GM12878 (cell line): ENCODE measurements around the gene HEPHL1. TPM values are rescaled to one million over a fixed set of nuclear protein-coding genes. Genes with fewer than 3 reads are reported as not detected.

Experiments
- ATAC-seq: fragments of 200-7000 bp; cut with Tn5 transposase; 3 replicates; pipeline ENCODE4 v1.9.1; 2020; ENCODE audit warnings: mild to moderate bottlenecking, moderate library complexity
- BruUV-seq: library from RNA; stranded (reverse); fragments of 400-500 nt; replicated peaks from 2 replicates; lab custom pipeline; 2021; lab: Mats Ljungman, UMichigan
- CTCF ChIA-PET: fragments of 300-600 bp; sonication (Branson Sonifier 250); formaldehyde crosslinking; extraction: SDS; loops from one replicate; lab custom pipeline; 2021; ENCODE audit warnings: inconsistent platforms; lab: Yijun Ruan, JAX
- POLR2A ChIA-PET: fragments of 350-600 bp; formaldehyde crosslinking; extraction: SDS; loops from one replicate; lab custom pipeline; 2021; ENCODE audit warnings: inconsistent platforms; lab: Charles Lee
- RAD21 ChIA-PET: fragments of 300-600 bp; sonication (Branson Sonifier 250); formaldehyde crosslinking; loops from one replicate; lab custom pipeline; 2023; ENCODE audit warnings: antibody characterized with exemption; ENCODE audit not compliant: unreplicated experiment; lab: Charles Lee
- SMC1A ChIA-PET: fragments of 300-600 bp; sonication (Branson Sonifier 250); formaldehyde crosslinking; loops from one replicate; lab custom pipeline; 2023; ENCODE audit not compliant: unreplicated experiment, uncharacterized antibody; lab: Charles Lee
- DNase-seq: peaks from one replicate; pipeline ENCODE4 v3.0.0-alpha.2; 2011; ENCODE audit warnings: low read depth, low spot score
- FAIRE-seq: peaks from 3 replicates; lab custom pipeline; 2011; peaks lifted over from hg19 to GRCh38; lab: Jason Lieb, UNC
- H2AFZ ChIP-seq: 2 replicates; pipeline ENCODE4 v1.6.0; 2011; ENCODE audit warnings: low read depth, low read length, control low read depth; ENCODE audit not compliant: control insufficient read depth
- H3K27ac ChIP-seq: 2 replicates; pipeline ENCODE4 v1.5.1; 2011; ENCODE audit warnings: control low read depth; ENCODE audit not compliant: control insufficient read depth, insufficient read depth
- H3K27me3 ChIP-seq, 2 experiments: replicated peaks in 1 of 2; 2 replicates each; pipeline versions ENCODE4 v1.6.0 to v1.6.1; 2011; ENCODE audit warnings: low read length in 1 of 2; ENCODE audit not compliant: control insufficient read depth in 2 of 2, insufficient read depth in 2 of 2
- H3K36me3 ChIP-seq, 2 experiments: 2 replicates each; pipeline ENCODE4 v1.5.1; 2011; ENCODE audit warnings: low read length in 1 of 2; ENCODE audit not compliant: control insufficient read depth in 2 of 2, insufficient read depth in 2 of 2
- H3K4me1 ChIP-seq: 2 replicates; pipeline ENCODE4 v1.6.1; 2011; ENCODE audit warnings: mild to moderate bottlenecking, low read length, moderate library complexity, mixed read lengths; ENCODE audit not compliant: control insufficient read depth, insufficient read depth
- H3K4me2 ChIP-seq: 2 replicates; pipeline ENCODE4 v1.6.0; 2011; ENCODE audit warnings: control low read depth; ENCODE audit not compliant: control insufficient read depth, insufficient read depth
- H3K4me3 ChIP-seq: fragments of 200-600 bp; sonication (generic); 2 replicates; pipeline ENCODE4 v1.5.1; 2016
- H3K79me2 ChIP-seq: 2 replicates; pipeline ENCODE4 v1.6.0; 2011; ENCODE audit warnings: low read length; ENCODE audit not compliant: control insufficient read depth, insufficient read depth
- H3K9ac ChIP-seq: 2 replicates; pipeline ENCODE4 v1.8.0; 2011; ENCODE audit warnings: low read length, control low read depth, mixed read lengths; ENCODE audit not compliant: control insufficient read depth, insufficient read depth
- H3K9me3 ChIP-seq: replicated peaks from 3 replicates; pipeline ENCODE4 v1.5.1; 2011; ENCODE audit warnings: mild to moderate bottlenecking, low read length; ENCODE audit not compliant: control insufficient read depth, insufficient read depth
- H4K20me1 ChIP-seq: 2 replicates; pipeline ENCODE4 v1.6.0; 2011; ENCODE audit not compliant: control insufficient read depth, insufficient read depth
- BRCA1 ChIP-seq: IDR thresholded peaks from 2 replicates; pipeline ENCODE4 v1.6.1; 2011; ENCODE audit warnings: low read depth, low read length, improper control_type of control experiment
- FOXM1 ChIP-seq: IDR thresholded peaks from 2 replicates; pipeline ENCODE4 v1.6.1; 2012; ENCODE audit warnings: low read depth, mild to moderate bottlenecking, inconsistent platforms, low read length, moderate library complexity
- HCFC1 ChIP-seq: fragments of 150-350 bp; IDR thresholded peaks from 2 replicates; pipeline ENCODE4 v1.6.1; 2014; ENCODE audit warnings: low read length
- PML ChIP-seq: IDR thresholded peaks from 2 replicates; pipeline ENCODE4 v1.6.1; 2012; ENCODE audit warnings: low read length, inconsistent platforms
- POLR2A ChIP-seq: IDR thresholded peaks from 2 replicates; pipeline ENCODE4 v1.6.1; 2011; ENCODE audit warnings: low read depth, mild to moderate bottlenecking, low read length
- SMARCA5 ChIP-seq: fragments of 450-650 bp; IDR thresholded peaks from 2 replicates; pipeline ENCODE4 v1.6.1; 2017; ENCODE audit warnings: mild to moderate bottlenecking
- SREBF2 ChIP-seq: IDR thresholded peaks from 2 replicates; pipeline ENCODE4 v1.6.1; 2012; ENCODE audit warnings: mild to moderate bottlenecking, low read length
- SUPT20H ChIP-seq: IDR thresholded peaks from 2 replicates; pipeline ENCODE4 v1.6.1; 2011; ENCODE audit warnings: low read depth, mild to moderate bottlenecking, low read length, moderate library complexity, borderline replicate concordance; ENCODE audit not compliant: control insufficient read depth
- YBX1 ChIP-seq: fragments of 450-650 bp; IDR thresholded peaks from 2 replicates; pipeline ENCODE4 v1.6.1; 2016; ENCODE audit warnings: antibody characterized with exemption
- ZNF24 ChIP-seq: fragments of 450-650 bp; IDR thresholded peaks from 2 replicates; pipeline ENCODE4 v1.6.1; 2017; ENCODE audit warnings: antibody characterized with exemption, mild to moderate bottlenecking
- WGBS: methylation state at CpG from one replicate; pipeline ENCODE4 v1.1.6; 2016; ENCODE audit warnings: low lambda C conversion rate; ENCODE audit not compliant: insufficient replicate concordance, insufficient coverage; ENCODE audit errors: missing lambda C conversion rate; 5-methylcytosine and 5-hydroxymethylcytosine counted together
- in situ Hi-C: fragments of 300-500 bp; cut with MboI; formaldehyde crosslinking; loops from 9 replicates; pipeline ENCODE4 v1.14.3; 2018; ENCODE audit warnings: mixed read lengths
- intact Hi-C: fragments of 100-400 bp; cut with micrococcal nuclease; formaldehyde crosslinking; loops from one replicate; pipeline ENCODE4 v1.14.2; 2022; ENCODE audit not compliant: unreplicated experiment
- polyA plus RNA-seq, 11 experiments: library from polyadenylated mRNA; depleted of rRNA in 4 of 11; unstranded in 6 of 11; stranded (reverse) in 5 of 11; fragments of >200 nt; fragmentation: Nextera tagmentation in 4 of 11; fragmentation: Illumina TruSeq in 1 of 11; extraction: Ambion mirVana in 4 of 11; extraction: Trizol in 1 of 11; gene quantifications; 1 replicate in 1 of 11; 2 replicates in 10 of 11; pipeline versions ENCODE4 v1.2.1 to v1.2.3, GENCODE V29; 2011 to 2016; ENCODE audit warnings: inconsistent platforms in 2 of 11, missing spikeins in 2 of 11, low read depth in 1 of 11
- total RNA-seq, 4 experiments: library from RNA; depleted of rRNA in 3 of 4; stranded (reverse); fragments of >200 nt in 3 of 4; fragmentation: Illumina TruSeq in 1 of 4; extraction: Trizol in 1 of 4; gene quantifications; 2 replicates each; pipeline versions ENCODE4 v1.2.1 to v1.2.3, GENCODE V29; 2013 to 2021
- TF ChIP-seq, protein P1 (sequence below): fragments of 450-650 bp; formaldehyde crosslinking; IDR thresholded peaks from 2 replicates; pipeline ENCODE4 v1.4.0; 2022; ENCODE audit warnings: mild to moderate bottlenecking, moderate library complexity
- TF ChIP-seq, protein P2 (sequence below): IDR thresholded peaks from 2 replicates; pipeline ENCODE4 v1.6.1; 2012; ENCODE audit warnings: improper control_type of control experiment, low read depth, low read length; ENCODE audit not compliant: insufficient replicate concordance
- TF ChIP-seq, protein P3 (sequence below): IDR thresholded peaks from 2 replicates; pipeline ENCODE4 v1.6.1; 2011; ENCODE audit warnings: low read depth, mild to moderate bottlenecking, low read length, moderate library complexity, borderline replicate concordance; ENCODE audit errors: extremely low read depth

The HEPHL1 gene
- total and polyA plus RNA-seq, 10 of the 15 experiments (the other 5 are each of a cell fraction or from before 2014, with no cell fraction given): 0.02 to 0.08 (median 0.05) TPM; not detected in 6

DNA sequence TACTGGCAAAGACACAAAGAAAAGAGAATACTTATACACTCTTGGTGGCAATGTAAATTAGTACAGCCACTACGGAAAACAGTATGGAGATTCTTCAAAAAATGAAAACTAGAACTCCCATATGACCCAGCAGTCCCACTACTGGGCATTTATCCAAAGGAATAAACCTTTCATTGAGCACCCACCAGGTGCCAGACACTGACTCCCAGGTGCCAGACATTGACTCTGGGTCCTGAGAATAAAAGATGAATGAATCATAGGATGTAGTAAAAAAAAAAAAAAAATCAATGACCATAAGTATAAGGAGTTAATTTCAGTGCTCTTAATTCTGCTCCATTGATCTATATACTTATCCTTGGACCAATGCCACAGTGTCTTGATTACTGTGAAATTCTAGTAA lies 28.2 kb downstream of the HEPHL1 start (continued):
- TF ChIP-seq, protein P1, sequence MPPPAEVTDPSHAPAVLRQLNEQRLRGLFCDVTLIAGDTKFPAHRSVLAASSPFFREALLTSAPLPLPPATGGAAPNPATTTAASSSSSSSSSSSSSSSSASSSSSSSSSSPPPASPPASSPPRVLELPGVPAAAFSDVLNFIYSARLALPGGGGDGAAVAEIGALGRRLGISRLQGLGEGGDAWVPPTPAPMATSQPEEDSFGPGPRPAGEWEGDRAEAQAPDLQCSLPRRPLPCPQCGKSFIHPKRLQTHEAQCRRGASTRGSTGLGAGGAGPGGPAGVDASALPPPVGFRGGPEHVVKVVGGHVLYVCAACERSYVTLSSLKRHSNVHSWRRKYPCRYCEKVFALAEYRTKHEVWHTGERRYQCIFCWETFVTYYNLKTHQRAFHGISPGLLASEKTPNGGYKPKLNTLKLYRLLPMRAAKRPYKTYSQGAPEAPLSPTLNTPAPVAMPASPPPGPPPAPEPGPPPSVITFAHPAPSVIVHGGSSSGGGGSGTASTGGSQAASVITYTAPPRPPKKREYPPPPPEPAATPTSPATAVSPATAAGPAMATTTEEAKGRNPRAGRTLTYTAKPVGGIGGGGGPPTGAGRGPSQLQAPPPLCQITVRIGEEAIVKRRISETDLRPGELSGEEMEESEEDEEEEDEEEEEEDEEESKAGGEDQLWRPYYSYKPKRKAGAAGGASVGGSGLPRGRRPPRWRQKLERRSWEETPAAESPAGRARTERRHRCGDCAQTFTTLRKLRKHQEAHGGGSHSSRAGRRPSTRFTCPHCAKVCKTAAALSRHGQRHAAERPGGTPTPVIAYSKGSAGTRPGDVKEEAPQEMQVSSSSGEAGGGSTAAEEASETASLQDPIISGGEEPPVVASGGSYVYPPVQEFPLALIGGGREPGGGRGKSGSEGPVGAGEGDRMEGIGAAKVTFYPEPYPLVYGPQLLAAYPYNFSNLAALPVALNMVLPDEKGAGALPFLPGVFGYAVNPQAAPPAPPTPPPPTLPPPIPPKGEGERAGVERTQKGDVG (CRISPR knock-in tag): no peak

DNA sequence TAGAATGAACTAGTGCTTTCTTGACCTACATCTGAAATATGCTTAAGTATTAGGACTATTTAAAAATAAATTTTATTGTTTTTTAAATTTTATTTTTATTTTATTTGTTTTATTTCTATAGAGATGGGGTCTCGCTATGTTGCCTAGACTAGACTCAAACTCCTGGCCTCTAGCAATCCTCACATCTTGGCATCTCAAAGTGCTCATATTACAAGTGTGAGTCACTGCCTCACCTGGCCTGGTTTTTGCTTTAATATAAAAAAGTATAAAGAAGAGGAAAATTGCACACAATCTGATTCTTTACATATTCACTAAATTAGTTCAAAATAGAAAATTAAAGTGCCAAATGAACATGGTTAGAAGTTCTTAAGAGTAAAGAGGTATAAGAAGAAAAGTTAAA lies 37.5 kb downstream of the HEPHL1 start:
- FAIRE-seq (no peak), ATAC-seq (no peak), DNase-seq (no peak)
- H3K9ac ChIP-seq: no peak overlapping the region
- no peaks in the 10 kb centered on the region for H3K36me3 ChIP-seq
- TF ChIP-seq ZNF24 (no peak), YBX1 (no peak), HCFC1 (no peak), BRCA1 (no peak), SUPT20H (no peak), SREBF2 (no peak), SMARCA5 (no peak), FOXM1 (no peak), POLR2A (no peak), PML (no peak)
- TF ChIP-seq, protein P2, sequence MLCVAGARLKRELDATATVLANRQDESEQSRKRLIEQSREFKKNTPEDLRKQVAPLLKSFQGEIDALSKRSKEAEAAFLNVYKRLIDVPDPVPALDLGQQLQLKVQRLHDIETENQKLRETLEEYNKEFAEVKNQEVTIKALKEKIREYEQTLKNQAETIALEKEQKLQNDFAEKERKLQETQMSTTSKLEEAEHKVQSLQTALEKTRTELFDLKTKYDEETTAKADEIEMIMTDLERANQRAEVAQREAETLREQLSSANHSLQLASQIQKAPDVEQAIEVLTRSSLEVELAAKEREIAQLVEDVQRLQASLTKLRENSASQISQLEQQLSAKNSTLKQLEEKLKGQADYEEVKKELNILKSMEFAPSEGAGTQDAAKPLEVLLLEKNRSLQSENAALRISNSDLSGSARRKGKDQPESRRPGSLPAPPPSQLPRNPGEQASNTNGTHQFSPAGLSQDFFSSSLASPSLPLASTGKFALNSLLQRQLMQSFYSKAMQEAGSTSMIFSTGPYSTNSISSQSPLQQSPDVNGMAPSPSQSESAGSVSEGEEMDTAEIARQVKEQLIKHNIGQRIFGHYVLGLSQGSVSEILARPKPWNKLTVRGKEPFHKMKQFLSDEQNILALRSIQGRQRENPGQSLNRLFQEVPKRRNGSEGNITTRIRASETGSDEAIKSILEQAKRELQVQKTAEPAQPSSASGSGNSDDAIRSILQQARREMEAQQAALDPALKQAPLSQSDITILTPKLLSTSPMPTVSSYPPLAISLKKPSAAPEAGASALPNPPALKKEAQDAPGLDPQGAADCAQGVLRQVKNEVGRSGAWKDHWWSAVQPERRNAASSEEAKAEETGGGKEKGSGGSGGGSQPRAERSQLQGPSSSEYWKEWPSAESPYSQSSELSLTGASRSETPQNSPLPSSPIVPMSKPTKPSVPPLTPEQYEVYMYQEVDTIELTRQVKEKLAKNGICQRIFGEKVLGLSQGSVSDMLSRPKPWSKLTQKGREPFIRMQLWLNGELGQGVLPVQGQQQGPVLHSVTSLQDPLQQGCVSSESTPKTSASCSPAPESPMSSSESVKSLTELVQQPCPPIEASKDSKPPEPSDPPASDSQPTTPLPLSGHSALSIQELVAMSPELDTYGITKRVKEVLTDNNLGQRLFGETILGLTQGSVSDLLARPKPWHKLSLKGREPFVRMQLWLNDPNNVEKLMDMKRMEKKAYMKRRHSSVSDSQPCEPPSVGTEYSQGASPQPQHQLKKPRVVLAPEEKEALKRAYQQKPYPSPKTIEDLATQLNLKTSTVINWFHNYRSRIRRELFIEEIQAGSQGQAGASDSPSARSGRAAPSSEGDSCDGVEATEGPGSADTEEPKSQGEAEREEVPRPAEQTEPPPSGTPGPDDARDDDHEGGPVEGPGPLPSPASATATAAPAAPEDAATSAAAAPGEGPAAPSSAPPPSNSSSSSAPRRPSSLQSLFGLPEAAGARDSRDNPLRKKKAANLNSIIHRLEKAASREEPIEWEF: no peak
- TF ChIP-seq, protein P3, sequence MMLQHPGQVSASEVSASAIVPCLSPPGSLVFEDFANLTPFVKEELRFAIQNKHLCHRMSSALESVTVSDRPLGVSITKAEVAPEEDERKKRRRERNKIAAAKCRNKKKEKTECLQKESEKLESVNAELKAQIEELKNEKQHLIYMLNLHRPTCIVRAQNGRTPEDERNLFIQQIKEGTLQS: no peak
- H4K20me1 ChIP-seq: no peaks in the 10 kb centered on the region
- in situ Hi-C loops: no loop called here
- POLR2A ChIA-PET: no interaction called here
- no peaks in the 10 kb centered on the region for H3K27me3 ChIP-seq
- RAD21 ChIA-PET: no interaction called here
- CTCF ChIA-PET: no interaction called here
- WGBS: 25% methylated on average over 1 of the region's 1 CpG
- no peak overlapping the region for H3K4me3 ChIP-seq
- H3K9me3 ChIP-seq: no peaks in the 10 kb centered on the region
- SMC1A ChIA-PET: interaction anchor here (1.0 kb wide), 1 partner anchor 12 kb away, joined by 3 read pairs; no protein-coding TSS in a partner anchor
- no TSS peak for BruUV-seq
- no peak overlapping the region for H3K4me2 ChIP-seq
- no peaks in the 10 kb centered on the region for H3K79me2 ChIP-seq
- H3K4me1 ChIP-seq: no peaks in the 10 kb centered on the region
- intact Hi-C loops: no loop called here
- H3K27ac ChIP-seq: no peak overlapping the region
- H2AFZ ChIP-seq: no peak overlapping the region
